ENCODE measurements around the gene LAYN. TPM values are rescaled to one million over a fixed set of nuclear protein-coding genes. Genes with fewer than 3 reads are reported as not detected.
A peak's percentile ranks its signal among the peaks of the same experiment; 100 is the strongest.

The LAYN gene
- polyA plus RNA-seq, 1 of the 3 experiments (the other 2 are of a cell fraction): 366 TPM

DNA sequence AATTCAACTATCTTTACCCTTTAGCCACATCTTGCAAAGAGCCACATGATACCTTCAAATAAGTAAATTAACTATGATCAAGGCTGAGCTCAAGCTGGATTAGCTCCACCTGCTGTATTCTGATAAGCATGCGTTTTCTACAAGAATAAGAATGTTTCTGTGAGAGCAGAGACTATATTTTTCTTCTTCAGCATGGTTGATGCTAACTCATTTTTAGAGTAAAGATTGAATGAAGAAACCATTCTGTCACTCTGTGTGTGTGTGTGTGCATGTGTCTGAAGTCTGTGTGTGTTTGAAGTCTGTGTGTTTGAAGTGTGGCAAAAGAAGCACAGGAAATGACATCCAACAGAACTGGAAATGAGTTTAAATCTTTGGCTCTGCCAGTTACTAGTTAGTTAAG, 12.0 kb upstream of the LAYN start:
- ChIA-PET CTCF (interaction anchor here (0.9 to 1.1 kb wide), 2 partner anchors 15 to 20 kb away, joined by 3 read pairs; no protein-coding TSS in a partner anchor), POLR2A (no interaction called here)
- H2AFZ ChIP-seq (ENCODE audit: low read depth): peak overlapping the region; percentile 33; the same call in 1 of the 2 replicates
- H3K27ac ChIP-seq (ENCODE audit: low read depth in 2 of 2, low read length in 1 of 2): peak overlapping the region in 1 of 2 experiments; percentile 91; a peak in 3 of 4 replicates
- H3K79me2 ChIP-seq (ENCODE audit: insufficient read depth): no peaks in the 10 kb centered on the region
- H4K20me1 ChIP-seq (ENCODE audit: insufficient read depth): no peaks in the 10 kb centered on the region
- H3K9me2 ChIP-seq: no peaks in the 10 kb centered on the region
- no peak overlapping the region for H3K4me2 ChIP-seq
- H3K4me3 ChIP-seq (ENCODE audit: low read depth in 2 of 2, low read length in 1 of 2): no peak overlapping the region
- H3K36me3 ChIP-seq (replicated peaks in 1 of 2; ENCODE audit: control insufficient read depth in 1 of 2, insufficient read depth in 2 of 2, low read length in 1 of 2): no peaks in the 10 kb centered on the region
- peaks cover 0 to 25% of the 10 kb centered on the region in 2 experiments for H3K4me1 ChIP-seq (ENCODE audit: control insufficient read depth in 1 of 2, insufficient read depth in 2 of 2, low read depth in 1 of 2, low read length in 1 of 2)
- H3F3A ChIP-seq (replicated peaks; ENCODE audit: insufficient read depth): peaks cover 63% of the 10 kb centered on the region
- no peak for DNase-seq
- no peaks in the 10 kb centered on the region for H3K27me3 ChIP-seq (ENCODE audit: insufficient read depth)
- 65% methylated on average over 1 of the region's 1 CpG for WGBS (ENCODE audit: low lambda C conversion rate)
- TF ChIP-seq RAD21 (IDR thresholded peaks at IDR 0.05; ENCODE audit: low read length): peak; percentile 17; the same call in 1 of the 2 replicates
- TF ChIP-seq, protein P1, sequence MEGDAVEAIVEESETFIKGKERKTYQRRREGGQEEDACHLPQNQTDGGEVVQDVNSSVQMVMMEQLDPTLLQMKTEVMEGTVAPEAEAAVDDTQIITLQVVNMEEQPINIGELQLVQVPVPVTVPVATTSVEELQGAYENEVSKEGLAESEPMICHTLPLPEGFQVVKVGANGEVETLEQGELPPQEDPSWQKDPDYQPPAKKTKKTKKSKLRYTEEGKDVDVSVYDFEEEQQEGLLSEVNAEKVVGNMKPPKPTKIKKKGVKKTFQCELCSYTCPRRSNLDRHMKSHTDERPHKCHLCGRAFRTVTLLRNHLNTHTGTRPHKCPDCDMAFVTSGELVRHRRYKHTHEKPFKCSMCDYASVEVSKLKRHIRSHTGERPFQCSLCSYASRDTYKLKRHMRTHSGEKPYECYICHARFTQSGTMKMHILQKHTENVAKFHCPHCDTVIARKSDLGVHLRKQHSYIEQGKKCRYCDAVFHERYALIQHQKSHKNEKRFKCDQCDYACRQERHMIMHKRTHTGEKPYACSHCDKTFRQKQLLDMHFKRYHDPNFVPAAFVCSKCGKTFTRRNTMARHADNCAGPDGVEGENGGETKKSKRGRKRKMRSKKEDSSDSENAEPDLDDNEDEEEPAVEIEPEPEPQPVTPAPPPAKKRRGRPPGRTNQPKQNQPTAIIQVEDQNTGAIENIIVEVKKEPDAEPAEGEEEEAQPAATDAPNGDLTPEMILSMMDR (IDR thresholded peaks at IDR 0.05): peak; percentile 46
- TF ChIP-seq SMC3 (IDR thresholded peaks at IDR 0.05; ENCODE audit: low read depth, low read length): peak; percentile 26; the same call in 1 of the 2 replicates
- no peak for TF ChIP-seq GABPA (IDR thresholded peaks at IDR 0.05; ENCODE audit: low read depth)
- TF ChIP-seq FOXM1 (IDR thresholded peaks at IDR 0.05; ENCODE audit: low read depth): no peak
- TF ChIP-seq, protein P2, sequence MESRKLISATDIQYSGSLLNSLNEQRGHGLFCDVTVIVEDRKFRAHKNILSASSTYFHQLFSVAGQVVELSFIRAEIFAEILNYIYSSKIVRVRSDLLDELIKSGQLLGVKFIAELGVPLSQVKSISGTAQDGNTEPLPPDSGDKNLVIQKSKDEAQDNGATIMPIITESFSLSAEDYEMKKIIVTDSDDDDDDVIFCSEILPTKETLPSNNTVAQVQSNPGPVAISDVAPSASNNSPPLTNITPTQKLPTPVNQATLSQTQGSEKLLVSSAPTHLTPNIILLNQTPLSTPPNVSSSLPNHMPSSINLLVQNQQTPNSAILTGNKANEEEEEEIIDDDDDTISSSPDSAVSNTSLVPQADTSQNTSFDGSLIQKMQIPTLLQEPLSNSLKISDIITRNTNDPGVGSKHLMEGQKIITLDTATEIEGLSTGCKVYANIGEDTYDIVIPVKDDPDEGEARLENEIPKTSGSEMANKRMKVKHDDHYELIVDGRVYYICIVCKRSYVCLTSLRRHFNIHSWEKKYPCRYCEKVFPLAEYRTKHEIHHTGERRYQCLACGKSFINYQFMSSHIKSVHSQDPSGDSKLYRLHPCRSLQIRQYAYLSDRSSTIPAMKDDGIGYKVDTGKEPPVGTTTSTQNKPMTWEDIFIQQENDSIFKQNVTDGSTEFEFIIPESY (IDR thresholded peaks at IDR 0.05; ENCODE audit: borderline replicate concordance, low read depth): no peak
- TF ChIP-seq, protein P3, sequence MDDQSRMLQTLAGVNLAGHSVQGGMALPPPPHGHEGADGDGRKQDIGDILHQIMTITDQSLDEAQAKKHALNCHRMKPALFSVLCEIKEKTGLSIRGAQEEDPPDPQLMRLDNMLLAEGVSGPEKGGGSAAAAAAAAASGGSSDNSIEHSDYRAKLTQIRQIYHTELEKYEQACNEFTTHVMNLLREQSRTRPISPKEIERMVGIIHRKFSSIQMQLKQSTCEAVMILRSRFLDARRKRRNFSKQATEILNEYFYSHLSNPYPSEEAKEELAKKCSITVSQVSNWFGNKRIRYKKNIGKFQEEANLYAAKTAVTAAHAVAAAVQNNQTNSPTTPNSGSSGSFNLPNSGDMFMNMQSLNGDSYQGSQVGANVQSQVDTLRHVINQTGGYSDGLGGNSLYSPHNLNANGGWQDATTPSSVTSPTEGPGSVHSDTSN (IDR thresholded peaks at IDR 0.05): no peak
- H3K9me3 ChIP-seq: no peaks in the 10 kb centered on the region
- H3K9ac ChIP-seq: no peak overlapping the region

DNA sequence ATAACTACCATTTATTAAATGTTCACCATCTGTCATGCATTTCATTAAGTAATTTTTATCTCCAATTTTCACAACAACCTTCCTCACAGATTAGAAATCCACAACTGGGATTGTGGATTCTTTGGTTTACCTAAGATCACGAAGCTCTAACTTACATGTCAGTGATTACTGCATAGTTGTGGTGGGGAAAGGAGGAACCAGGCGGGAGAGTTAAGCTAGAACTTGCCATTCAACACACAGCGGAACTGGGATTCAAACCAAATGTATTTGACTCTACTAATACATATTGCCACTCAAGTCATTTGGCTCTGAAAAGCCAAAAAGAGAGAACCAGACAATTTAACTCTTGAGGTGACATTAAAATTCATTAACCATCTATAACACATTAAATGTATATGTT, 10.4 kb upstream of the LAYN start:
- H3K4me1 ChIP-seq (ENCODE audit: control insufficient read depth in 1 of 2, insufficient read depth in 2 of 2, low read depth in 1 of 2, low read length in 1 of 2): peaks cover 0 to 29% of the 10 kb centered on the region in 2 experiments
- peak overlapping the region; percentile 4; the same call in 1 of the 2 replicates for H2AFZ ChIP-seq (ENCODE audit: low read depth)
- no peaks in the 10 kb centered on the region for H3K36me3 ChIP-seq (replicated peaks in 1 of 2; ENCODE audit: control insufficient read depth in 1 of 2, insufficient read depth in 2 of 2, low read length in 1 of 2)
- H3K9ac ChIP-seq: no peak overlapping the region
- peaks cover 64% of the 10 kb centered on the region for H3F3A ChIP-seq (replicated peaks; ENCODE audit: insufficient read depth)
- H3K27me3 ChIP-seq (ENCODE audit: insufficient read depth): no peaks in the 10 kb centered on the region
- H3K4me3 ChIP-seq (ENCODE audit: low read depth in 2 of 2, low read length in 1 of 2): no peak overlapping the region
- CTCF ChIA-PET: interaction anchor here (0.8 to 1.4 kb wide), 3 partner anchors 11 to 16 kb away, joined by 3 read pairs; partner anchors contain the start of gene HOATZ
- POLR2A ChIA-PET: no interaction called here
- H3K4me2 ChIP-seq: no peak overlapping the region
- H3K79me2 ChIP-seq (ENCODE audit: insufficient read depth): no peaks in the 10 kb centered on the region
- 81% methylated on average over 3 of the region's 3 CpGs for WGBS (ENCODE audit: low lambda C conversion rate)
- no peaks in the 10 kb centered on the region for H3K9me2 ChIP-seq
- H3K9me3 ChIP-seq: no peaks in the 10 kb centered on the region
- peak overlapping the region in 1 of 2 experiments; percentile 91; a peak in 3 of 4 replicates for H3K27ac ChIP-seq (ENCODE audit: low read depth in 2 of 2, low read length in 1 of 2)
- no peaks in the 10 kb centered on the region for H4K20me1 ChIP-seq (ENCODE audit: insufficient read depth)
- no peak for DNase-seq
- TF ChIP-seq, protein P4, sequence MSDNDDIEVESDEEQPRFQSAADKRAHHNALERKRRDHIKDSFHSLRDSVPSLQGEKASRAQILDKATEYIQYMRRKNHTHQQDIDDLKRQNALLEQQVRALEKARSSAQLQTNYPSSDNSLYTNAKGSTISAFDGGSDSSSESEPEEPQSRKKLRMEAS (IDR thresholded peaks at IDR 0.05; ENCODE audit: low read depth): no peak
- TF ChIP-seq, protein P5, sequence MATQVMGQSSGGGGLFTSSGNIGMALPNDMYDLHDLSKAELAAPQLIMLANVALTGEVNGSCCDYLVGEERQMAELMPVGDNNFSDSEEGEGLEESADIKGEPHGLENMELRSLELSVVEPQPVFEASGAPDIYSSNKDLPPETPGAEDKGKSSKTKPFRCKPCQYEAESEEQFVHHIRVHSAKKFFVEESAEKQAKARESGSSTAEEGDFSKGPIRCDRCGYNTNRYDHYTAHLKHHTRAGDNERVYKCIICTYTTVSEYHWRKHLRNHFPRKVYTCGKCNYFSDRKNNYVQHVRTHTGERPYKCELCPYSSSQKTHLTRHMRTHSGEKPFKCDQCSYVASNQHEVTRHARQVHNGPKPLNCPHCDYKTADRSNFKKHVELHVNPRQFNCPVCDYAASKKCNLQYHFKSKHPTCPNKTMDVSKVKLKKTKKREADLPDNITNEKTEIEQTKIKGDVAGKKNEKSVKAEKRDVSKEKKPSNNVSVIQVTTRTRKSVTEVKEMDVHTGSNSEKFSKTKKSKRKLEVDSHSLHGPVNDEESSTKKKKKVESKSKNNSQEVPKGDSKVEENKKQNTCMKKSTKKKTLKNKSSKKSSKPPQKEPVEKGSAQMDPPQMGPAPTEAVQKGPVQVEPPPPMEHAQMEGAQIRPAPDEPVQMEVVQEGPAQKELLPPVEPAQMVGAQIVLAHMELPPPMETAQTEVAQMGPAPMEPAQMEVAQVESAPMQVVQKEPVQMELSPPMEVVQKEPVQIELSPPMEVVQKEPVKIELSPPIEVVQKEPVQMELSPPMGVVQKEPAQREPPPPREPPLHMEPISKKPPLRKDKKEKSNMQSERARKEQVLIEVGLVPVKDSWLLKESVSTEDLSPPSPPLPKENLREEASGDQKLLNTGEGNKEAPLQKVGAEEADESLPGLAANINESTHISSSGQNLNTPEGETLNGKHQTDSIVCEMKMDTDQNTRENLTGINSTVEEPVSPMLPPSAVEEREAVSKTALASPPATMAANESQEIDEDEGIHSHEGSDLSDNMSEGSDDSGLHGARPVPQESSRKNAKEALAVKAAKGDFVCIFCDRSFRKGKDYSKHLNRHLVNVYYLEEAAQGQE (IDR thresholded peaks at IDR 0.05; ENCODE audit: low read depth, low read length): no peak
- TF ChIP-seq GABPA (IDR thresholded peaks at IDR 0.05; ENCODE audit: low read depth) (no peak), POLR2AphosphoS5 (IDR thresholded peaks at IDR 0.05; ENCODE audit: low read depth, low read length) (no peak), RFX5 (IDR thresholded peaks at IDR 0.05; ENCODE audit: low read length) (no peak), ELF1 (IDR thresholded peaks at IDR 0.05) (no peak), FOSL2 (IDR thresholded peaks at IDR 0.05; ENCODE audit: borderline replicate concordance, low read depth) (no peak), FOXJ3 (CRISPR knock-in tag; IDR thresholded peaks at IDR 0.05) (no peak)
- TF ChIP-seq, protein P6, sequence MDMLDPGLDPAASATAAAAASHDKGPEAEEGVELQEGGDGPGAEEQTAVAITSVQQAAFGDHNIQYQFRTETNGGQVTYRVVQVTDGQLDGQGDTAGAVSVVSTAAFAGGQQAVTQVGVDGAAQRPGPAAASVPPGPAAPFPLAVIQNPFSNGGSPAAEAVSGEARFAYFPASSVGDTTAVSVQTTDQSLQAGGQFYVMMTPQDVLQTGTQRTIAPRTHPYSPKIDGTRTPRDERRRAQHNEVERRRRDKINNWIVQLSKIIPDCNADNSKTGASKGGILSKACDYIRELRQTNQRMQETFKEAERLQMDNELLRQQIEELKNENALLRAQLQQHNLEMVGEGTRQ (IDR thresholded peaks at IDR 0.05; ENCODE audit: borderline replicate concordance, low read depth, low read length): no peak
- TF ChIP-seq, protein P3 (IDR thresholded peaks at IDR 0.05): no peak
